ENCODE data around the gene PPP4R4.
"Not testable (repeated sequence)": the region's sequence is repeated elsewhere in the genome, so short reads cannot be mapped to it uniquely, and the experiment has no call there.

PPP4R4 gene

DNA sequence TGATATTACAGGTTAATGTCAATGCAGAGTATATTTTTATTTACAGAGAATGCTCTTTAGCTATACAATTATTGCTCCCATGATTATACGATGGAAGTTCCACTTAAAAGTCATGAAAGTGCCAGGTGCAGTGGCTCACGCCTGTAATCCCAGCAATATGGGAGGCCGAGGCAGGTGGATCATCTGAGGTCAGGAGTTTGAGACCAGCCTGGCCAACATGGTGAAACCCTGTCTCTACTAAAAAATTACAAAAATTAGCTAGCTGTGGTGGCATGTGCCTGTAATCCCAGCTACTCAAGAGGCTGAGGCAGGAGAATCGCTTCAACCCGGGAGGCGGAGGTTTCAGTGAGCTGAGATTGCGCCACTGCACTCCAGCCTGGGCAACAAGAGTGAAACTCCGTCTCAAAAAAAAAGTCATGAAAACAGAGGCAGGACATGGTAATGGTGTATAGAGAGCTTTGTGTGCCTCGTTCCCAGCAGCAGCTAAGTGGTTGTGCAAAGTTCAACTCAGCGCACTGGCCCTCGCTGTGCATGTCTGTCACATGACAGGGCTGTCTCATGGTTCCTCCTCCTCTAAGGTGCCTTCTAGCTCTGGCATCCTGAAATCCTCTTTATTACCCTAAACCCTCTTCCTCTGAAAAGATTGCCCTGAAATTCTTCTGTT lies 102.9 kb downstream of the PPP4R4 start:
- DNase-seq (ENCODE audit: low read depth): not testable (repeated sequence)

DNA sequence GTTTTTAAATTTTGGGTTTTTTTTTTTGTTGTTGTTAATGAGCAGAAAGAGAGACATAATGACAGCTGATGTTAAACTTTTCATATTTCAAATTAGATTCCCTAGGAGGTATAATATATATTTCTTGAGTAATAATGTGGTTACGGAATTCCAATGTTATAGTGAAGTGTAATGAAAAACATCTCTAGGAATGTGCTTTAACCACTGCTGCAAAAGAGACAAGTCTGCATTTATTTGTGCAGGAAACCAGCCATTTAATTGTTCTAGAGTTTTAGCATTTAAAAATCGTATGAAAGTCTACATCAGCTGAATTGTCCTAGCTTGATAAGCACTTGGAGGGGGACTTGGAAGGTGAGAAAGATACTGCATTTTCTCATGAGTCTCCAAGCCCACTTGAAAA lies 104.6 kb downstream of the PPP4R4 start:
- no peak for DNase-seq (ENCODE audit: low read depth)

DNA sequence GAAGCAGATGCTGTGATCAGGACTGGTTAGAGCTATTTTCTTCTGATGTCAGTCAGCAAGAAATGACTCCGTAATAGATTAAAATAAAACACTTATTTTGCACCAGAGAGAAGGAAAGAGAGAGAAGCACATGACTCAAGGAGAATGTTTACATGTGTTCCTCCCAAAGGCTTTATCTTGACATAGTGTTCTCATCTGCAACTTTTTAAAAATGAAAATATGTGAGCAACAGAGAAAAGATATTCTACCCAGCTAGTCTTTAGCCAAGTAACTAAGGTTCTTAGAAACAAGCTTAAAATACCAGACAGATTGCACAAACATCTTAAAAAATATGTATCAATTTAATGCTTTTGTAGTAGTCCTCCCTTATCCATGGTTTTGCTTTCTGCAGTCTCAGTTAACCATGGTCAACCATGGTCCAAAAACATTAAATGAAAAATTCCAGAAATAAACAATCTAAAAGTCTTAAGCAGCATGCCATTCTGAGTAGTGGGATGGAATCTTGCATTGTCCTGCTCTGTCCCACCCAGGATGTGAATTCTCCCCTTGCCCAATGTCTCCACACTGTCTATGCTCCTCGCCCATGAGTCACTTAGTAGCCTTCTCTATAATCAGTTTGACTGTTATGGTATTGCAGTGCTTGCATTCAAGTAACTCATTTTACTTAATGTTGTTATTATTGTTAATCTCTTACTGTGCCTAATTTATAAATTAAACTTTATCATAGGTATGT lies 109.0 kb downstream of the PPP4R4 start:
- no peak for DNase-seq (ENCODE audit: low read depth)

DNA sequence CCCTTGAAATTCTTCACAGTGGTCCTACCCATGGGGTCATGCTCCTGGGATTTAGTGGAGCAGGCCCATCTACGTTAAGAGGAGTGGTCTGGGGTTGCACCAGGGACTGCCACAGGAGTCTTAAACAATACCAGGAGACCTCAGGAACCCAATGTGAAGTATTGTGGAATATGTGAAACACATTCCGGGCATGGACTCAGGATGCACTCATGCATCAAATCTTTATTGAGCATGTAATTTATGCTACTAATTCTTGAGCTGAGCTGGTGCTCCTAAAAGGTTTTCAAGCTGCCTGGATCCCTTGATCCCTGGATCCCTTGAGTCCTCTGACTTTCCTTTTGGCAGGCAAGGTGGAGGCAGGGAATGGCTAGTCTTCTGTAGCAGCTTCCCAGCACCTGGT lies 110.1 kb downstream of the PPP4R4 start:
- DNase-seq (ENCODE audit: low read depth): no peak

DNA sequence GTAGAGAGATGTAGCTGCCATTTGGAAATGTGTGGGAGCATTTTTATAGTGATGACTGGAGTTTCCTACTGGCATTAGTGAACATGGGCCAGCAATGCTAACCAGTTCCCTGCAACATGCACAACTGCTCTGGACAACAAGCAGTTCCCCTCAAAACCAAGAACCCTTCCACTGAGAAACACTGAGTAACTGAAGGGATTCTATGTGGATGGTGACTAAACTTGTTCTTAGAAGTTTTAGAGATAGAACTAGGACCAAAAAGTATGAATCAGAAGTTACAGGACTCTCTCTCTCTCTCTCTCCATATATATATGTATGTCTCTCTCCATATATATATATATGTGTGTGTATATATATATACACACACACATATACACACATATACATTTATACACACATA lies 111.0 kb downstream of the PPP4R4 start:
- no peak for DNase-seq (ENCODE audit: low read depth)

DNA sequence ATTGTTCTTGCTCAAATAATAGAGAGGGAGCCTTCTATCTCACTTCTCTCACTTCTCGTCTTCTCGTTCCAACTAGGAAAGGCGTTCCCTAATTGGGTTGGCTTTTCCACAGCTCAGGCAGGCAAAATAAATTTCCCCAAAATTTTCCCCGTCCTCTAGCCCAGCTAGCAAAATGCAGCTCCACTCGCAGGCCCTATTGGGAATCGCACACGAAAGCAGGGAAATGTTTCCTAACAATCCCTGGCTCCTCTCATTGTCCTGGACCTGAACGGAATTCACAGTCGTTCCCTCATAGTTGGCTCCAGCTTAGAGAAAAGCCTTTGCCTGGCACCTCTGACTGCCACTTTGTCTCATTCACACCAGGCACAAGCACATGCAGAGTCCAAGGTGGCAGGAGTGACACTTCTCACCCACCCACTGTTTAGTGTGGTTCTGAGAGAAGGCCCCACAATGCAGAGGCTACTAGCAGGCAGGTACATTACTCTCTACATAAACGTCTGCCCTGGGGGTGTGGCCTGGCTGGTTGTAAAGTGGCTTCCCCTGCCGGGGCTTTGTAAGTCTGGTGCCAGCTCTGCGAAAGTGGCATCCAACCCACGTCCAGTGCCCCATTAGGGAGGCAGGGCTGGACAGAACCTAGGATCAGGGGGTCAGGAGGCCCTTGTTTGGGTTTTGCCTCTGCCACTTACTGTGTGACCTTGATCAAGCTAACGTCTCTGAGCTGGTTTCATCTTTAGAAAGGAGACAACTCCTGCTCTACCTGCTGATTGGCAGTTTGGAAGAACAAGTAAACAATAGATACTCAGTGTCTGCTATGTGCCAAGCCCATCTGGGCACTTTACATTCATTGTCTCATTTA lies 114.7 kb downstream of the PPP4R4 start:
- no peak for DNase-seq (ENCODE audit: low read depth)

DNA sequence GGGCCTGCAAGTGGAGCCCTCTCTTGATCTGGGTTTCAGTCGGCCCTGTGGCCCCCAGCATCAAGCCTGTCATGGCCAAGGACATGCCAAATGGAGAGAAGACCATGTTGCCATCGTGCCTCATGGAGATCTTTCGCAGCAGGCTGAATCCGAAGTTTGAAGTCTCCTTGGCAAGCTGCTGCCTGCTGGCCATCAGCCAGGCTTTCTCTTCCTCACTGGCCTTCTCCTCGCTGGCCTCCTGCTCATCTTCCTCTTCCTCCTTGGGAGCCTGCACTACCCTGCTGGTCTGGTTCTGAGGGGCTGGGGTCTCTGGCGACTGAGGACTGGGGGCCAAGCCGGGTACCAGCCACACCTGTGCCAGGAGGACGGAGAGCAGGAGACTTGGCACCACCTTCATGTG lies 116.1 kb downstream of the PPP4R4 start:
- no peak for DNase-seq (ENCODE audit: low read depth)

DNA sequence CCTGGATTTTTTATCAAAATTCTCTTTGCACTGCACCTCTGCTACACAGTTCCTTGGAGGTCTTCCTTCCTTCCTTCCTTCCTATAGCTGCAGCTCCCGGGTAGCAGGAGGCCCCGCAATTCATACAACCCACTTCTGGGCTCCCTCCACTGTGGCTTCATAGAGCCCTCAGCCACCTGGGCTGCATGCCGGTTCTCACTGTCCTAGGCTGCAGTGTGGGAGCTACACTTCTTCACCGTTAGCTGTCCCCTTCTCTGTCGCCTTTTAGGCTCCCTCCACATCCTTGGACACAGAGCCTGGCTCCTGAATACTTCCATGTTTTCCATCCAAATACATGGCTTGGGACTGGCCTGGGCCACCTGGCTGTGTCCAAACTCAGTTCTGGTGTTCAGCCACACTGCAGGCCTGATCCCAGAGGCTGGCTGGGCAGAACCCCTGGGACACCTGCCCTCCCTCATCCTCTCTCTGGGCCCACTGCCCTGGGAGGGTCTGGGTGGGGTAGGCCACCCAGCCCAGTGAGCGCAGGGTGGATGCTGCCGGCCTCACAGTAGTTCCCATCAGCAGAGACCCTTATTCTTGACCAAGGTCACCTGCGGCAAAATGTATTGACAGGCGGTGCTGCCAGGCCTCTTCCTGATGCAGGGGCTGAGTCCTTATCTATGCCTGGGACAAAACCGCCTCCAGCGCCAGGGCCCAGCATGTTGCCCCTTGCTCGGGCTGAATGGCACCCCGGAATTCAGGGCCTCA lies 117.2 kb downstream of the PPP4R4 start:
- no peak for DNase-seq (ENCODE audit: low read depth)

DNA sequence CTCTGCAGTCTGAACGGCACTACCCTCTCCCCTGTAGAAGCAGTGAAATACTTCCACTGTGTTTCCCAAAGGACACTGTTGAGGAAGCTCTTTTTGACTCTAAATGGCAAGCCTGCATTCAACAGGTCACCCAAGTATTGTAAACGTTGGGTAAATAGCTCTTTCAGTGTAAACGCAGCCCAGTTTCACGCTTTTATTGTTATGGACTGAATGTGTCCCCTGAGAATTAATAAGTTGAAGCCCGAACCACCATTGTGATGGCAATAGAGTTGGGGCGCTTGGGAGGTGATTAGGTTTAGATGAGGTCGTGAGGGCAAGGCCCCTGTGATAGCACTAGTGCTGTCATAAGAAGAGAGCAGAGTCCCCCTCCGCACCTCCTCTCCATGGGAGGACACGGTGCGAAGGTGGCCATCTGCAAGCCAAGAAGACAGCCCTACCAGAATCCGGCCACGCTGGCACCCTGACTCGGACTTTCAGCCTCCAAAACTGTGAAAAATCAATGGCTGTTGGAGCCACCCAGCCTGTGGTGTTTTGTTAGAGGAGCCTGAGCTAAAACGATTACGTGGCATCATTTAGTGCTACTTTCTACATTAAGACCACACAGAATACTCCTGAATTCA lies 117.9 kb downstream of the PPP4R4 start:
- DNase-seq (ENCODE audit: low read depth): no peak

DNA sequence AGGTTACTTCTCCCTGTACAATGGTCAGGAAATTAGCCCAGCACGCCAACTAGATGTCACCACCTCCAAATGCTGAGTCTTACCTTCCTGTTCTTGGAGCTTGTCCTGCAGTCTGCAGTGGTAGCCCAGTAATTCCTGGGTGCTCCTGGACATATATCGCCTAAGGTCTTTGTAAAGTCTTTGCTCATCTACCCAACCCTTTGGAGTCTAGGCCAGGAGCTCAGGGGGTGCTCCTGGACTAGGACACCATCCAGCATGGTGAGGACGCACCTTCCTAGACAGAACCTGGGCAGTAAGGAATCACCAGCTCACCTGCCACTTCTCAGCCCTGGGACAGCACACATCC lies 118.4 kb downstream of the PPP4R4 start:
- DNase-seq (ENCODE audit: low read depth): no peak

DNA sequence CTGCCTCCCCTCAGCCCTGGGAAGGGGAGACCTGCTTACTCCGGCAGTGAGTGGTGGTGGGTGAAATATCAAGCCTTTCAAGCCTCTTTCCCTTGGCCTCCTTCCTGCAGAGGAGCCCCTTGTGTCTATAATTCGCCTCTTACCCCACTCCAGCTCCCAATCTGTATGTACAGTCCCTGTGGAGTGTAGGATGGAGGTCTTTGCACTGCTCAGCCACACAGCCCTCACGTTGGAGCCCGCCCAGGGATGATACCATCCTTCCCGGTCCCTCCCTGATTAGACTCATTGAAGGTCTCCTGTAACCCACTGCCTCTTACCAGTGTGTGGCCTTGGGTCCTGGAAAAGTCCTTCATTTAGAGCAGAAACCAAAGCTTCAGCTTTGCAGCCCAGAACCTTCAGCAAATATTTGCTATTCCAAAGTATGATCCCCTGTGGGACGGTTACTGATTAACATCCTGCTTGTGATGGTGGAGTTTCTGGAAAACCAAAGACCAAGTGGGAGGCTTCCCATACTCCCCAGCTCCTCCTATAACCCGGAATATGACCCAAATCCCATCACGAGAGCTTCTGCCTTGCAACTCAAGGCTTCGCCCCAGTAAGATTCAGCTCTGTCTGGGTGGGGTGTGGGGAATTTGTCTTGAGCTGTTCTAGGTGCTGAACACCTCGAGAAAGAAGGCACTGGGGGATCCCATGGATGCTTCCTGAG lies 118.9 kb downstream of the PPP4R4 start, which contains the start of gene SERPINA10:
Gene SERPINA10, minus strand, starts transcription at position 397 of the 706 bp plus-strand sequence. CDS start 2,675 bp downstream, outside the sequence.
- DNase-seq (ENCODE audit: low read depth): no peak

DNA sequence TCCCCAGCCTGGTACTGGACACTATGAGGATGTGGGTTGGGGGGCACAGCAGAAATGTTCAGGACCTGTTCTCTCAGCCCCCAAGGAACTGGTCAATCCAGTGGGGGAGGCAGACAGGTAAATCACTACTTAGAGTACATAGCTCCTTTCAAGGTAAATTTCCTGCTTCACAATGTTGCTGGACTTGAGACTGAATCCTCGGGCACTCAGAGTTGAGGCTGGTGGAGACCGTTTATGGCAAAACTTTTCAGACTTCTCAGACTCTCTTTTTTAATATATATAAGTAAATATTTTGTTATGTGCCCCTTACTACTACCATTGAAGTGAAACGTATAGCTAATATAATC lies 119.4 kb downstream of the PPP4R4 start:
- no peak for DNase-seq (ENCODE audit: low read depth)

DNA sequence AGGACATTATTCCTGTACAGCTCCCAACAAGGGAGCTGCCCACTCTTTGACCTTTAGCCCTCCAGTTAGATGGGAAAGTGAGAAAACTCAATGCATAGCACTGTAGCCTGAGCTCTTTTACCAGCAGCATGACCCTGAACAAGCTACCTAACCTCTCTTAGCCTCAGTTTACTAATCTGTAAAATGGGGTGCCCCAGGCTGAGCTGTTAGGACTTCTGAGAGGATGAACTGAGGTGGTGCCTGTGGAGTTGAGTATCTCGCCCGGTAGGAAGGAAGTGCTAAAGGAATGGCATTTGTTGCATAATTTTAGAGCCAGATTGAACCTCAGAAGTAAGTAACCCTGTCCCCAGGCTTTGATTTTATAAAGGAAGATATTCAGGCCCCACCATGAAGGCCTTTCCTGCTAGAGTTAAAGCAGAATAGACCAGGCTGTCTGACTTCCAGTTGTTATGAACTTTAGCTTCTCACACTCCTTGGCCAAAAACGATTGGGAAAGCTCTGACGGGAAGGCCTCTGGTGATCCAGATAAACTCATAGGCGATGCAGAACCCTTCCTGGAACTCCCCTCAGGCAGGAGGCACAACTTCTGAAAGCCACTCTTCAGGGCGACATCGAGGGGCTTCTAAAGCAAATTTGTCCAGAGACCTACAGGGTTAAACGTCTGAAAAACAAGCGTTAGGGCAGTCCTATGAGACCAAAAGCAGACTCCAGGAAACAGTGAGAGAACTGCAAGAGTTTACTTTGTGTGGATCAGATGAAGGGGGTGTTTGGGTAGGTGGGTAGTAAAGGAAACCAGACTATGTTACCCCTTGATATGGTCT lies 121.4 kb downstream of the PPP4R4 start:
- no peak for DNase-seq (ENCODE audit: low read depth)

DNA sequence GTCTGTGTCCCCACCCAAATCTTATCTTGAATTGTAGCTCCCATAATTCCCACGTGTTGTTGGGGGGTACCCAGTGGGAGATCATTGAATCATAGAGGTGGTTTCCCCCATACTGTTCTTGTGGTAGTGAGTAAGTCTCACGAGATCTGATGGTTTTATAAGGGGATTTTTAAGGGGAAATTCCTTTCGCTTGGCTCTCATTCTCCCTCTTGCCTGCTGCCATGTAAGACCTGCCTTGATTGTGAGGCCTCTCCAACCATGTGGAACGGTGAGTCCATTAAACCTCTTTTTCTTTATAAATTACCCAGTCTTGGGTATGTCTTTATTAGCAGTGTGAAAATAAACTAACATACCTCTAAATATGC lies 122.0 kb downstream of the PPP4R4 start:
- not testable (repeated sequence) for DNase-seq (ENCODE audit: low read depth)

DNA sequence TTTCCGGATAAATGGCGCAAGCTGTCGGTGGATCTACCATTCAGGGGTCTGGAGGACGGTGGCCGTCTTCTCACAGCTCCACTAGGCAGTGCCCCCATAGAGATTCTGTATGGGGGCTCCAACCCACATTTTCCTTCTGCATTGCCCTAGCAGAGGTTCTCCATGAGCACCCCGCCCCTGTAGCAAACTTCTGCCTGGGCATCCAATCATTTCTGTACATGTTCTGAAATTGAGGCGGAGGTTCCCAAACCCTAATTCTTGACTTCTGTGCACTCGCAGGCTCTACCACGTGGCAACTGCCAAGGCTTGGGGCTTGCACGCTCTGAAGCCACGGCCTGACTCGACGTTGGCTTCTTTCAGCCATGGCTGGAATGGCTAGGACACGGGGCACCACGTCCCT lies 124.0 kb downstream of the PPP4R4 start:
- no peak for DNase-seq (ENCODE audit: low read depth)

DNA sequence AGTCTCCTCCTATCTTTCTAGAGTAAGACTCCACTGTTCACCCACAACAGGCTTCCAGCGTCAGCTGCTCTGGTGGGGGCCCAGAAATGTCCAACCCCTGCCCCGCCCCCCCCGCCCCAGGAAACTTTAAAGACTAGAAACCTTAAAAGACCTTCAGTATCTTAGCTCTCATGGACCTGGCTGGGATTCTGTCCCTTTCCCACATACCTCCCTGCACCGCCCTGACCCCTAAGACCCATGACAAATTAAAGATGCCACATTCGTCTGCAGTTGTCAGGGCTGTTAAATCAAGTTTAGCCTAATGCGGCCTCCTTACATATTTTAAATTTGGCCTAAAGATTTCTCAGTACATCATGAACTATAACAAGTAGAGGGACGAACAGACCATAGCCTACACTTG lies 129.0 kb downstream of the PPP4R4 start:
- no peak for DNase-seq (ENCODE audit: low read depth)

DNA sequence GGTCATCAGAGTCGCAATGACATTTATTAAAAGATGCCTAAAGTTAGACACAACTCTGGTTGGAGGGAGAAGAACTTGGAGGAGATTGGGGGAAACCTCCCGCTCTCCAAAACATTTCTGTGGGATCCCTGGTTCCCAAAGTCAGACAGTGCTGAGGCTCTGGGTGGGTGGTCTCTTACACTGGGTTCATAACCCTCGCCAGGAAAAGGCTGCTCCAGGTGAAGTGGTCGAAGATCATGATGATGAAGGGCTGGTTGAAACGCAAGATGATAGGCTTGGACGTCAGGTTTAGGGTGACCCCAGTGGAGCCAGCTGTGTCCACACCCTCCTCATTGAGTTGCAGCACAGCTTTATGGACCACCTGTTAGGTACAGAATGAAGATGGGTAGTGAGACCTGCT lies 130.1 kb downstream of the PPP4R4 start:
- DNase-seq (ENCODE audit: low read depth): no peak

DNA sequence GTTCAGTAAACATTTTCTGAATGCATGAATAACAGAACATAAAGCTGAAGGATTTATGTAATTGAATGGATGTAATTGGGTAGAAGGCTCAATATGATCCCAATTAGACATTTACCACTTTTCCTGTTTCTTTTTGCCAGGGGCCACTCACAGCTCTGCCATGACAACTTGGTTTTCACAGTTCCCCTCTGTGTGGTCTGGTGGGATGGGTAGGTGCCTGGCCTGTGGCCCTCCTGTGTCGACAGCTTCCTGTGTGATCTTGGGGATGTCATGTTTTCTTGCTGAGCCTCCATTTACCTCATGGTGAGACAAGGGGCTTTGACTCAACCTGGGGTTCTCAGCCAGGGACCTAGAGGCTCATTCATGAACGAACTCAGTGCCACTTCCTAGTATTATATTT lies 131.5 kb downstream of the PPP4R4 start:
- DNase-seq (ENCODE audit: low read depth): no peak

DNA sequence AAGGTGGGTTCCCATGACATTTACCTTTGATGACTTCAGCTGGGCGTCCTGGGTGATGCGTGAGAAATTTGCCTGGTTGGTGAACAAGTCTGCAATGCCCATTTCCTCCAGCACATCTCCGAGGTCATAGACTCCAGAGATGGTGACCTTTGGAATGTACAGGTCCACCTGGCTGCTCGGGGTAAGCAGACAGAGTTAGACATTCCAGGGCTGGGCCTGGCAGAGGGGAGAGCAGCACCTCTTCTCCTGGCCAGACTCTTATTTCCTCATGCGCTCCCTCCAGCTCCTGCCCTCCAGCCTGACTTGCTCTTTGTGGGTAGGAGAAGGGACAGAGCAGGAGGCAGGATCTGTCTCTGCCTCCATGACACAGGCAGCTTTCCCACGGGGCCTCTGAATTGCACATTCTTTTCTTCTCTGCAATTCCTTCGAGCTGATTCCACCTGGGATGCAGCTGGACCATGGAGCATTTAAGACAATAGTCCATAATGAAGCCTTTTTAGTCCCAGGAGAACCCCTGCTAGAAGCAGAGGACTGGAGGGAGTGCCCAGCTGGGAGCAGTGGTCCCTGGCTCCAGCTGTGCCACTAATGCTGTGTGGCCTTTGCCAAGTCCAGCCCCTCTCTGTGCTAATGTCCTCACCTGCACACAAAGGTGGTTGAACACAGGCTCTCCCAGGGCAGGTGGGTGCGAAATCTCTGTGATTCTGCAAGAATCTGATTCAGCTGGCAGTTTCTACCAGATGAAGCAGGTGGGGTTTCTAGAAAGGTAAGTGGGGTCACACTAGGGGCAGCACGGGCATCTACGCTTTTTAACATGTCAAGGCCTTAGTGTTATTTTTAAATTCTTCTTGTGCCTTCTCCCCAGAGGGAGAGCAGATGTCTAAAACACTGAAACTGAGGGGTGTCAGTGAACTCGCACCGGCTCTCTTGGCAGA lies 132.2 kb downstream of the PPP4R4 start:
- no peak for DNase-seq (ENCODE audit: low read depth)
